HG03342 (cell line): ENCODE data around the gene TINCR.
"Not testable (repeated sequence)": the region's sequence is repeated elsewhere in the genome, so short reads cannot be mapped to it uniquely, and the experiment has no call there.

Source experiments
- ATAC-seq: cut with Tn5 transposase; IDR thresholded peaks from one replicate; pipeline ENCODE4 v1.9.1; 2021; ENCODE audit warnings: mild to moderate bottlenecking, moderate library complexity; ENCODE audit not compliant: unreplicated experiment

TINCR gene

DNA sequence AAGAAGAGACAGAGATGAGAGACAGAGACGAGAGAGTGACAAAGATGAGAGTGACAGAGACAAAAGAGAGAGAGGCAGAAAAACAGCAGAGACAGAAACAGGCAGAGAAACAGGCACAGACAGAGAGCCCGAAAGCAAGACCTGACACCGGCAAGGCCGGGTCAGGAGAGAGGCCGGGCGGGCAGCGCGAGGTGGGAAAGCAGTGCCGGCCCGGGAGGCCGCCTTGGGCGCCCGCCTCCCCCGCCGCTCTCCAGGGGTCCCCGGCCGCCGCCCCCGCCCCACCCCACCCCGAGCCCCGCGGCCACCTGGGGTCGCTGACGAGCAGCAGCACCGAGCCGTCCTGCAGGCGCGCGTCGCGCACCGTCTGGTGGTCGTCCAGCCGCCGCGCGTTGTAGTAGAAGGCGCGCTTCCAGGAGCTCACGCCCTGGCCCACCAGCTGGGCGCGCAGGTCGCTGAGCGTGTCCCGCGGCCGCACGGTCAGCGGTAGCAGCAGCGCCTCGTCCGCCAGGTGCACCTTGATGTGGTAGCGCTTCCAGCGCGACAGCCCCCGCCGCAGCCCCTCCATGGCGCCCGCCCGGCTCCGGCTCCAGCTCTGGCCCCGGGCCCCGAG, at the start of gene TINCR:
TSS of gene TINCR (minus strand) at position 594 of the 610 bp plus-strand sequence.
- ATAC-seq = no peak

GRCh38 chr19:5617080-5617479, 49.3 kb upstream of the TINCR start:
- no peak for ATAC-seq

DNA sequence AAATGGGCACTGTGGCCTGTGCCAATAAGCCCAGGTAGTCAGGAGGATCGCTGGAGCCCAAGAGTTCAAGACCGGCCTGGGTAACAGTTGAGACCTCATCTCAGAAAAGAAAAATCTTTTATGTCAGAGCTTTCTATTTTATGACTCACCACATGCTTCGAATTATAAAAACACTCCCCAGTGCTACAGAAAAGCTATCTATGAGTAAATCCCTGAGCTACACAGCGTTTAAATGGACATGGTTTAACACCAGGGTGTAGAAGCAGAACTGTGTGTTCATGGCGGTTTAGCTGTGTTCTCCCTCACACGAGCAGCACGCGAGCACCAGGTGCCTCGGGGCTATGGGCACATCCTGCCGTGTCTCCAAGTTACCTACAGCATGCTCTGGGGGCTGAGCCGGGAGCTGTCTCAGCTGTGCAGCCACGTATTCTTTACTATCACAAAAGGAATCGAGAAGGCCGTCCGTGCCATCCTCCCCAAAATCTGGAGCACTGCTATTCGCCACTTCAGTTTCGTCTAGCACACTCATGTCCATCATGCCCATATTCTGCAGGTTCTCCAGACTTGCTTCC, 48.1 kb upstream of the TINCR start:
- no peak for ATAC-seq

DNA sequence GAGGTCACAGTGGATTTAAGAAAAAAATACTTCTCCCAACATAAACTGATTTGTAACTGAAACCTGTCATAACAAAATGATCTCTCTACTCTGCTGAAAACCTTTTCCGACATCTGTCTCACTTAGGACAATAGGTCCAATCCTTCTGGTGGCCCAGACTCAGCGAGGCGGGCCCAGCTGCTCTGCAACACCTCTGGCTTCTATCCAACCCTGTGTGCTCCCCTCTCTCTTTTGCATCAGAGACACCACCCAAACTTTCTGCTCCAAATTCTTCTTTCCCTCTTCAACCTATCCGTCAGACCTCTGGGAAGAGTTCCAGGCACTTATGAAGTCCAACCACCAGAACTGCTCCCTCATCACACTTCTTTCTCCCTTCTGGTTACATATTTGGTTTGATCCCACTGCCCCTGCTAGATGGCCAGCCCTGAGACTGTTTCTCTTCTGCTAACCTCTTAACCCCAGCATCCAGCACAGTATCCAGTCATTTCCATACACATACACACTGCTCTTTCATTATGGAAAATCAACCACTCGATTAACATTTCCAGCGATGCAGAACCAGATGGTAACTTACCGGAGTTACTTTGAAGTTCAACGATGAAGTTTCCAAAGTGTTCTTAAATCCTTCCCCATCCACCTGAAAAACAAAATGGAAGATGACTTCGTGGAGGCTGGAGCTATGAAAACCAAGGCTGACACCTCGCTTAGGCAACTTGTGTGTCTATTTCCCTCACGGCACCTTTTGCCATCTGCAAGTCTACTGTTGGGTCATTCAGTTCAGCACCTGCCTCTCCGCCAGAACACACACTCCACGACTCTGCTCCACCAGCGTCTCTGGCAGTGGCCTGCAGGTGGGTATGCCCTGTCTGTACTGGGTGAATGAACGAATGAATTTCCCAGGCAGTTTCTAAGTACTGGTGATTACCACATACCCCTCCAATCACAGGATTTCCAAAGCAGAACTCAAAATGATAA, 45.4 kb upstream of the TINCR start:
- ATAC-seq = no peak

GRCh38 chr19:5609881-5610448, 42.2 kb upstream of the TINCR start:
- no peak for ATAC-seq

GRCh38 chr19:5608766-5609165, 41.0 kb upstream of the TINCR start:
- not testable (repeated sequence) for ATAC-seq

- ATAC-seq = no peak
Observed at GRCh38 chr19:5608291-5608690, 40.5 kb upstream of the TINCR start.

DNA sequence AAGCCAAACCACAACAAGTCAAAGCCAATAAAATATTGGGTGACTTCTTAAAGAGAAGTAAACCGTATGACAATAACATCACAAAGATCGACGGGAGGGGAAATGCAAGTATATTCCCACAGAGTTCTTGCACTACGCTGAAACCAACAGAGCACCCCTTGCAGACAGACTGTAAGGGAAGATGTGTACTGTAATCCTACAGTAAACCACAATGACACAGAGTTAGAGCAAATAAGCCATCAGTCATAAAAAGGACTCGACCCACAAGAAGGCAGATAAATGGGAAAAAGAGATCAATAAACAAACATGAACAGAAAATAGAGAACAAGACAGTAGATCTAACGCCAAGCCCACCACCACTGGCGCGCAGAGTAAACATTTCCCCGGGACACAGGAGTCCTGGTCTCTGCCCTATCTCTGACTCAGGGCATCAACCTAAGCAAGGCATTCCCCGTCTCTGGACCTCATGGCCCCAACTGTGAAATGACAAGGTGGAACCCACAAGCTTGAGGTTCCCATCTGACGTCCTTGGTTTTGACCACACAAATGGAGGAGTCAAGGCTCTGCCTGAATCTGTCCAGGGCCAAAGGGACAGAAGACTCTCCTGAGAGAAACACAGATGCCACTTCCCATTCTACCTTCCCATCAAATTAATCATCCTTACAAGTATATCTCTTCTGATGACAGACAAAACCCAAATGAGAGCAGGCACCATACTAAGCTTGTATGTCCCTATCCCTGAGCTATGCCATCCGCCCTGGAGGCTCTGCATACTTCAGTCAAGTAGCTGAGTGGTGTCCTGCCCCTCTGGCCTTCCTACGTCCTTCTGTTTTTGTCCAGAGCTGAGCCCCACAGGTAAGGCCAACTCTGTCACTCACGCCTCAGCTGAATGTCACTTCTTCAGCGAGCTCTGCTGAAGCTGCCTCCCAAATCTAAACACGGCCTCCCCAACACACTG, 39.8 kb upstream of the TINCR start:
- ATAC-seq = no peak

- ATAC-seq = no peak
Observed at GRCh38 chr19:5605362-5605761, 37.6 kb upstream of the TINCR start.

GRCh38 chr19:5603626-5604025, 35.9 kb upstream of the TINCR start:
- no peak for ATAC-seq

GRCh38 chr19:5600797-5601196, 33.0 kb upstream of the TINCR start:
- ATAC-seq = no peak

- no peak for ATAC-seq
Observed at GRCh38 chr19:5595745-5596144, 28.0 kb upstream of the TINCR start.

GRCh38 chr19:5595129-5595528, 27.4 kb upstream of the TINCR start:
- ATAC-seq = no peak

- no peak for ATAC-seq
Observed at GRCh38 chr19:5594521-5594950, 26.8 kb upstream of the TINCR start.

DNA sequence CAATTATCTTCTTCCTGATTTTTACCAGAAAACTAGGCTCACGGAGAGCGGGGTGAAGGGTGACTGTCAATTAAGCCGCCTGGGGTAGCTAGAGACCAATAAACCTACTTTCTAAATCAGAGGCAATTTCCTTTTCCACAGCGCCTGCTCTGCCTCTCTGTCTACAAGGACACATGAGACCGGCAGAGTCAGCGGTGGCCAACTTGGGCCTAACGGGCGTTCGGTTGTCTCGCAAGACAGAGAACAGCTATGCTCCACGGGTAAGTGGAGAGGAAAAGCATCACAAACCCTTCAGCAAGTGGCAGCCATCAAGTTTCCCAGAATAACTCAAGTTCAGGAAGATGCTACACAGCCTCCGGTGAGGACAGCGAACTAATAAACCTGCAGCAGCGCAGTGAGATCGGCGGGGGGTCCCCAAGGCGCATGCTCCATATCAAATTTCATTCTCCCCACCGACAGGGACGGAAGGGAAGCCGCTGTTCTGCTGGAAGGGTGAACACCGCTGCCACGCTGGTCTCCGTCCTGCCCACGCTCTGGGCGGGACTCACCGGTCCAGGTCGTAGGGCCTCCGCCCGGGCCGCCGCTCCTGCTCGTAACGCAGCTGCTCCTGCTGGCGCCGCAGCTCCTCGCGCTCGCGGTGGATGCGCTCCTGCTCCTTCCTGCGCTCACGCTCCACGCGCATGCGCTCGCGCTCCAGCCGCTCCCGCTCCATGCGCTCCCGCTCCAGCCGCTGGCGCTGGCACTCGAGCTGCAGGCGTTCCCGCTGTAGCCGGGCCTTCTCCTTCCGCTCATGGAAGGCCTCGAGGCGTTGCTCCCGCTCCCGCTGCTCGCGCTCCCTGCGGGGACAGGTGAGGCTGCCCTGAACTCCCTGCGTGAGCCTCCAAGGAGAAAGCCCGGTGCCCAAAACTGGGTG, 25.8 kb upstream of the TINCR start:
- ATAC-seq = no peak

- no peak for ATAC-seq
Observed at GRCh38 chr19:5592531-5593342, 25.0 kb upstream of the TINCR start.

- no peak for ATAC-seq
Observed at GRCh38 chr19:5591476-5591875, 23.7 kb upstream of the TINCR start.

DNA sequence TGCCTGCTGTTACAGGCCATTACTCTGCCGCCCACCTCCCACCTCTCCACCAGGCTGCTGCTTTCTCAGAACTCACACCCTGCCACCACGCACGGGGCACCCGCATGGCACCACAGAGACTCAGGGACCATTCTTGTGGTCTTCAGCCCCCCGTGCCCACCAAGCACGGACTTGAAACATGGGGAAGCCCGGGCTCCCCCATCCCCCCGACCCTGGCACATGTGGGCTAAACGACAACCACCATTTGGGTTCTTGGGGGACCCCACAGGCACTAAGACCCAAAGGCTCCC, 23.1 kb upstream of the TINCR start:
- ATAC-seq = no peak
